ENCODE results near the gene APOBEC3H.

APOBEC3H gene

DNA sequence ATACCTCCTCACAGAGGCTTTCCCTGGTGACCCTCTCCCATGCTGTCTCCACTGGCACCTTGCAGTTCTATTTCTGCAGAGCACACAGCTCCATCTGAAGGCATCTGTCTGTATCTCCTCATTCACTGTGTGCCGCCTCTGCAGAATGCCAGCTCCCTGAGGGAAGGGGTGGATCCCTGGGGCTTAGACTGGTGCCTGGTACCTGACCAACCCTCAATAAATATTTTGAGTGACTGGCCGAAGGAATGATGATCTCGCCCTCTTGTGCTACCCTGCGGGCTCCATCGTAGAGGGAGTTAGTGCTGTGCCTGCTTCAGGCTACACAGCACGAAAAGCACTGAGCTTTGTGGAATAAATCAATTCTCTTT lies 53.8 kb downstream of the APOBEC3H start:
- Histone ChIP-seq H4K20me1 (ENCODE audit: insufficient read depth, low read length) (no peaks in the 10 kb centered on the region), H3F3A (ENCODE audit: insufficient read depth, low read length) (0 out of 2 replicates have a peak, but pooled peaks cover 5% of the 10 kb centered on the region), H3K9me3 (ENCODE audit: low read length) (no peaks in the 10 kb centered on the region), H3K9me2 (ENCODE audit: low read depth, low read length) (no peaks in the 10 kb centered on the region), H3K27ac (ENCODE audit: low read depth, low read length, poor library complexity, severe bottlenecking) (peak overlapping the region; percentile 81), H3K4me3 (ENCODE audit: low read depth, low read length, poor library complexity, severe bottlenecking) (peak overlapping the region; percentile 92), H3K36me3 (ENCODE audit: insufficient read depth, low read length) (peaks cover 19% of the 10 kb centered on the region; the same call in 1 of the 2 replicates), H3K9ac (ENCODE audit: low read length) (peak overlapping the region; percentile 98; the same call in 1 of the 2 replicates), H3K27me3 (ENCODE audit: insufficient read depth, low read length) (peaks cover 4% of the 10 kb centered on the region; the same call in 1 of the 2 replicates), H3K79me2 (ENCODE audit: insufficient read depth, low read length) (no peaks in the 10 kb centered on the region), H2AFZ (ENCODE audit: low read length) (no peak overlapping the region), H3K4me1 (ENCODE audit: insufficient read depth, low read length, severe bottlenecking) (peaks cover 60% of the 10 kb centered on the region), H3K4me2 (ENCODE audit: low read length) (peak overlapping the region; percentile 71)
- TF ChIP-seq EZH2 (IDR thresholded peaks at IDR 0.05; ENCODE audit: borderline replicate concordance, low read length) = no peak
- TF ChIP-seq, protein P1, sequence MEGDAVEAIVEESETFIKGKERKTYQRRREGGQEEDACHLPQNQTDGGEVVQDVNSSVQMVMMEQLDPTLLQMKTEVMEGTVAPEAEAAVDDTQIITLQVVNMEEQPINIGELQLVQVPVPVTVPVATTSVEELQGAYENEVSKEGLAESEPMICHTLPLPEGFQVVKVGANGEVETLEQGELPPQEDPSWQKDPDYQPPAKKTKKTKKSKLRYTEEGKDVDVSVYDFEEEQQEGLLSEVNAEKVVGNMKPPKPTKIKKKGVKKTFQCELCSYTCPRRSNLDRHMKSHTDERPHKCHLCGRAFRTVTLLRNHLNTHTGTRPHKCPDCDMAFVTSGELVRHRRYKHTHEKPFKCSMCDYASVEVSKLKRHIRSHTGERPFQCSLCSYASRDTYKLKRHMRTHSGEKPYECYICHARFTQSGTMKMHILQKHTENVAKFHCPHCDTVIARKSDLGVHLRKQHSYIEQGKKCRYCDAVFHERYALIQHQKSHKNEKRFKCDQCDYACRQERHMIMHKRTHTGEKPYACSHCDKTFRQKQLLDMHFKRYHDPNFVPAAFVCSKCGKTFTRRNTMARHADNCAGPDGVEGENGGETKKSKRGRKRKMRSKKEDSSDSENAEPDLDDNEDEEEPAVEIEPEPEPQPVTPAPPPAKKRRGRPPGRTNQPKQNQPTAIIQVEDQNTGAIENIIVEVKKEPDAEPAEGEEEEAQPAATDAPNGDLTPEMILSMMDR (IDR thresholded peaks at IDR 0.05; ENCODE audit: low read length) = no peak

DNA sequence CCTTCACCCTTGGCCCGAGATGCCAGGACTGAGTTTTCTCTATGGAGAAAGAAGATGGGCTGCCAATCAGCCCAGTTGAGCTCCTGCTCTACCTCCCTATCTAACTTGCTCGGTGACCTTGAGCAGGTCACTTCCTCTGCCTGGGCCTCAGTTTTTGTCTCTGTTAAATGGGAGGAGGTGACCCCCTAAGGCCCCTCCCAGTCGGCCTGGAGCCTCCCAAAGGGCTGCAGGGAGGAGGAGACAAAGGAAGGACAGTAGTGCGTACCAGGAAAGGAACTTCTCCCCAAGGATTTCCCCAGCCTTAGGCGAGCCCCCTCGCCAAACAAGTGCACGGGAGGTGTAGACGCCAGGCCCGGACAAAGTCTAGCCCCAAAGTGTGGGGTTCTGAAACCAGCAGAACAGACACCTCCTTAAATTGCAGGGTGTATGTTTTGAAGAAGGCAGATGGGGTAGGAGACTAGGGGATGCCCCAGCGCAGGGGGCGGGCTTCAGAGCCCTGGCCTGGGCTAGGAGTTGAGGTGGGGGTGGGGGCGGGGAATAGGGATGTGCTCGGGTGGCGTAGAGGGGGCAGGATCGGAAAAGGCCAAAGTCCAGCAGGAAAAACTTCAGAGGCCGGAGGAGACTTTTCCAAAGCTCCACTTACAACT lies 54.4 kb downstream of the APOBEC3H start:
- H3F3A ChIP-seq (ENCODE audit: insufficient read depth, low read length) = 0 out of 2 replicates have a peak, but pooled peaks cover under 1% of the 10 kb centered on the region
- peak overlapping the region; percentile 71 for H3K4me2 ChIP-seq (ENCODE audit: low read length)
- peak overlapping the region; percentile 92 for H3K4me3 ChIP-seq (ENCODE audit: low read depth, low read length, poor library complexity, severe bottlenecking)
- TF ChIP-seq EZH2 (IDR thresholded peaks at IDR 0.05; ENCODE audit: borderline replicate concordance, low read length) = no peak
- TF ChIP-seq, protein P1 (IDR thresholded peaks at IDR 0.05; ENCODE audit: low read length) = no peak
- peaks cover 4% of the 10 kb centered on the region; the same call in 1 of the 2 replicates for H3K27me3 ChIP-seq (ENCODE audit: insufficient read depth, low read length)
- peak overlapping the region; percentile 81 for H3K27ac ChIP-seq (ENCODE audit: low read depth, low read length, poor library complexity, severe bottlenecking)
- no peaks in the 10 kb centered on the region for H3K79me2 ChIP-seq (ENCODE audit: insufficient read depth, low read length)
- peak overlapping the region; percentile 98 for H3K9ac ChIP-seq (ENCODE audit: low read length)
- H3K9me2 ChIP-seq (ENCODE audit: low read depth, low read length) = no peaks in the 10 kb centered on the region
- H3K36me3 ChIP-seq (ENCODE audit: insufficient read depth, low read length) = peaks cover 19% of the 10 kb centered on the region; the same call in 1 of the 2 replicates
- H4K20me1 ChIP-seq (ENCODE audit: insufficient read depth, low read length) = no peaks in the 10 kb centered on the region
- H3K9me3 ChIP-seq (ENCODE audit: low read length) = no peaks in the 10 kb centered on the region
- H3K4me1 ChIP-seq (ENCODE audit: insufficient read depth, low read length, severe bottlenecking) = peaks cover 54% of the 10 kb centered on the region
- H2AFZ ChIP-seq (ENCODE audit: low read length) = no peak overlapping the region

DNA sequence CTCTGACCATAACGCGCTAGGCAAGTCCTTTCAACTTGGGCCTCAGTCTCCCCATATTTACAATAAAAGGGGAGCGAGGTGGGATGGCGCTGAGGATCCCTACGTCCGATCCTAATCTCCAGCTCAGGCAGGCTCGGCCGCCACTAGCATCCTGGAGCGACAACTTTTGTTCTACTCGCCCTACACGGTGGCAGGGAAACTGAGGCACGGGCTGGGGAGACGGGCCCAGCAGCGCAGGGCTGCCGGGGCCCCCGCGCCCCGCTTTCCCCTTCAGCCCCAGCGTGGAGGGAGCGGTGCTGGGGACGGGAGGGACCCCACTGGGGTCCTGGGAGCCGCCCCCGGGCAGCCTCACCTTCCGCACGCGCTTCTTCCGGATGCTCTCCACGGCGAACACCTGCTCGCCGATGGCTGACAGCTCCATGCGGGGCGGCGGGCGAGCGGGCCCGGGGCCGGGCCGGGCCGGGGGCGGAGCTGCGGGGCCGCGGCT lies 55.0 kb downstream of the APOBEC3H start:
- Histone ChIP-seq H3F3A (ENCODE audit: insufficient read depth, low read length) (no peaks in the 10 kb centered on the region), H3K4me2 (ENCODE audit: low read length) (peak overlapping the region; percentile 71), H3K9me3 (ENCODE audit: low read length) (no peaks in the 10 kb centered on the region), H3K4me3 (ENCODE audit: low read depth, low read length, poor library complexity, severe bottlenecking) (peak overlapping the region; percentile 92), H3K36me3 (ENCODE audit: insufficient read depth, low read length) (peaks cover 19% of the 10 kb centered on the region; the same call in 1 of the 2 replicates), H3K79me2 (ENCODE audit: insufficient read depth, low read length) (no peaks in the 10 kb centered on the region), H3K9ac (ENCODE audit: low read length) (peak overlapping the region; percentile 98), H2AFZ (ENCODE audit: low read length) (no peak overlapping the region), H3K4me1 (ENCODE audit: insufficient read depth, low read length, severe bottlenecking) (peaks cover 51% of the 10 kb centered on the region), H3K27me3 (ENCODE audit: insufficient read depth, low read length) (peaks cover 4% of the 10 kb centered on the region; the same call in 1 of the 2 replicates), H4K20me1 (ENCODE audit: insufficient read depth, low read length) (no peaks in the 10 kb centered on the region), H3K27ac (ENCODE audit: low read depth, low read length, poor library complexity, severe bottlenecking) (peak overlapping the region; percentile 81), H3K9me2 (ENCODE audit: low read depth, low read length) (no peaks in the 10 kb centered on the region)
- TF ChIP-seq EZH2 (IDR thresholded peaks at IDR 0.05; ENCODE audit: borderline replicate concordance, low read length) = no peak
- TF ChIP-seq, protein P1 (IDR thresholded peaks at IDR 0.05; ENCODE audit: low read length) = no peak
